ENCODE results near the gene ROS1. TPM values are rescaled to one million over a fixed set of nuclear protein-coding genes. Genes with fewer than 3 reads are reported as not detected.

ROS1 gene
- total RNA-seq, 2 donors from 2014 or later, result not detected

- no peak for DNase-seq (ENCODE audit: low spot score)
- Mint-ChIP-seq H3K27me3 (peaks cover 48 to 81% of the 10 kb centered on the region in 2 donors), H3K36me3 (peaks cover 5% of the 10 kb centered on the region), H3K9me3 (no peaks in the 10 kb centered on the region), H3K4me1 (ENCODE audit: low read depth in 2 of 2) (peaks cover under 1% of the 10 kb centered on the region in 2 donors), H3K27ac (no peak overlapping the region), H3K4me3 (no peak overlapping the region)
- ATAC-seq, result peak in 1 of 2 donors; percentile 24
Observed at GRCh38 chr6:117270055-117270842, 155.5 kb downstream of the ROS1 start.

DNA sequence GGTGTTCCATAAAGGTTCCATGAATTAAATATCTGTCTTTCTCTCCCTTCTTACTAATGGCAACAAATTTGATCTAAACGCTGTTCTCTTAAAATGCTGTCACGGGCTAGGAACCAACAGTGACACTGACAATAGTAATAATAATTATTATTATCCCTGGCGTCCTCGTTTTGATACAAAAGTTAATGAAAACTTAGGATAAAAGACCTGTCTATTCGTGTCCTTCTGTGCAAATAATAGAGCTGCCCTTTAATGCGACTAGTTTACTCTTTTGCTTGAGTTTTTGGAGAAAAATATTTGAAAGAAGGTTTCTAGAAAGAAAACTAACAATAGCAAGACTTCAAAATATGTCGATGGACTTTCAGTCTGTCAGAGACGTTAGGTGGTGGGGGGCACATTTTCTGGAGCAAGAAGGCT is 156.1 kb downstream of the ROS1 start:
- no peaks in the 10 kb centered on the region for H3K9me3 Mint-ChIP-seq
- no peak overlapping the region for H3K27ac Mint-ChIP-seq
- no peak overlapping the region for H3K4me3 Mint-ChIP-seq
- peaks cover 53 to 81% of the 10 kb centered on the region in 2 donors for H3K27me3 Mint-ChIP-seq
- peaks cover 5% of the 10 kb centered on the region for H3K36me3 Mint-ChIP-seq
- no peak for ATAC-seq
- H3K4me1 Mint-ChIP-seq (ENCODE audit: low read depth in 2 of 2), result peaks cover 5 to 6% of the 10 kb centered on the region in 2 donors
- no peak for DNase-seq (ENCODE audit: low spot score)

- H3K27me3 Mint-ChIP-seq, result peaks cover 59 to 81% of the 10 kb centered on the region in 2 donors
- no peak for ATAC-seq
- DNase-seq (ENCODE audit: low spot score), result no peak
- peaks cover 5% of the 10 kb centered on the region for H3K36me3 Mint-ChIP-seq
- peaks cover 5 to 6% of the 10 kb centered on the region in 2 donors for H3K4me1 Mint-ChIP-seq (ENCODE audit: low read depth in 2 of 2)
- no peaks in the 10 kb centered on the region for H3K9me3 Mint-ChIP-seq
- H3K4me3 Mint-ChIP-seq, result no peak overlapping the region
- no peak overlapping the region for H3K27ac Mint-ChIP-seq
Observed at GRCh38 chr6:117268924-117269323, 156.8 kb downstream of the ROS1 start.

- H3K4me1 Mint-ChIP-seq (ENCODE audit: low read depth in 2 of 2), result peaks cover 5 to 6% of the 10 kb centered on the region in 2 donors
- ATAC-seq, result no peak
- no peaks in the 10 kb centered on the region for H3K9me3 Mint-ChIP-seq
- no peak for DNase-seq (ENCODE audit: low spot score)
- H3K27ac Mint-ChIP-seq, result no peak overlapping the region
- H3K36me3 Mint-ChIP-seq, result peaks cover 5% of the 10 kb centered on the region
- H3K27me3 Mint-ChIP-seq, result peaks cover 55 to 73% of the 10 kb centered on the region in 2 donors
- no peak overlapping the region for H3K4me3 Mint-ChIP-seq
Observed at GRCh38 chr6:117267766-117268534, 157.8 kb downstream of the ROS1 start.

- DNase-seq (ENCODE audit: low spot score) (no peak), ATAC-seq (no peak)
- Mint-ChIP-seq H3K4me3 (no peak overlapping the region), H3K9me3 (no peaks in the 10 kb centered on the region), H3K36me3 (peaks cover 5% of the 10 kb centered on the region), H3K27me3 (peaks cover 50 to 71% of the 10 kb centered on the region in 2 donors), H3K4me1 (ENCODE audit: low read depth in 2 of 2) (peaks cover 5 to 6% of the 10 kb centered on the region in 2 donors), H3K27ac (no peak overlapping the region)
Observed at GRCh38 chr6:117267054-117267347, 158.7 kb downstream of the ROS1 start.

- DNase-seq (ENCODE audit: low spot score) (no peak), ATAC-seq (no peak)
- H3K4me3 Mint-ChIP-seq, result no peak overlapping the region
- H3K36me3 Mint-ChIP-seq, result peaks cover 5% of the 10 kb centered on the region
- H3K27me3 Mint-ChIP-seq, result peaks cover 53 to 71% of the 10 kb centered on the region in 2 donors
- H3K4me1 Mint-ChIP-seq (ENCODE audit: low read depth in 2 of 2), result peaks cover 5 to 6% of the 10 kb centered on the region in 2 donors
- no peaks in the 10 kb centered on the region for H3K9me3 Mint-ChIP-seq
- no peak overlapping the region for H3K27ac Mint-ChIP-seq
Observed at GRCh38 chr6:117266257-117267053, 159.3 kb downstream of the ROS1 start.

DNA sequence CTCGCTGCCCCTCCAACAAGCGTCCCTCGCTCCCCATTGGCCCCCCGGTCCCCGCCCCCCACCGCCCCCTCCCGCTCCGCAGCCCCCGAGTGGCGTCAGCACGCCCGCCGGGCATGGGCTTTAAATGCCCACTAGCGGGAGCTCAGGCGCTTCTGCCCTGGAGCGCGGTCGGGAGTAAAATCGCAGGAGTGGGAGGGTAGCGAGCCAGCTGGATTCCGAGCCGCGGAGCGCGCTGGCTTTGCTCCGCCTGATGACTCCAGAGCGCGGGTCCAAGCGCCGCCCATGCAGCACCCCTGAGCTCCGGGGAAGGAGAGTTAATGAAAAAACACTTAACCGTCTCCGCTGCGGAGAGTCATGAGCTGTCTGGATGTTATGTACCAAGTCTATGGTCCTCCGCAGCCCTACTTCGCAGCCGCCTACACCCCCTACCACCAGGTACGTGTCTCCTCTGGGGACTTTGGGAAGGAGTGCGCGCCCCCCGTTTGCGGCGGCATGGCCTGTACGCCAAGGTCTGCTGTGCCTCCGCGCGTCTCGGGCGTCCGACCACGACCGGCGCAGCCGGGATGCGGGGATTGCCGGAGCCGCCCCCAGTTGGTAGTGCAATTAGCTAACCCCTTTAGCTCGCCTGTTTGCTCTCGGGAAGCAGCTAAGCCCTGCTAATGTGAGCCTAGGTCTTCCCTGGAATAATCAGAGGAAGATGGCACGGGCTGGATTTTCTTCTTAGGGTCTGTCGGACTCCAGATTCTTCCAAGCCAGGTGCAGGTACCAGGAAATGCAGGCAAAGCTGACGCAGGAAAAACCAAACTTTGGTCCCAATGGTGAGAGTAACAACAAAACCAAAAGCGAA is 160.1 kb downstream of the ROS1 start, which contains the start of gene VGLL2:
TSS of gene VGLL2 (plus strand) at position 149 of the 847 bp plus-strand sequence. CDS start at position 355, 206 bp downstream.
- DNase-seq (ENCODE audit: low spot score) (no peak), ATAC-seq (peak in 1 of 2 donors; percentile 35)
- H3K4me3 Mint-ChIP-seq, result peak within 1 kb of the TSS; percentile 60
- no peak within 1 kb of the TSS for H3K27ac Mint-ChIP-seq
- no peaks in the 10 kb centered on the region for H3K9me3 Mint-ChIP-seq
- H3K36me3 Mint-ChIP-seq, result peaks cover 5% of the 10 kb centered on the region
- H3K27me3 Mint-ChIP-seq, result peaks cover 56 to 78% of the 10 kb centered on the region in 2 donors
- H3K4me1 Mint-ChIP-seq (ENCODE audit: low read depth in 2 of 2), result peaks cover 5 to 6% of the 10 kb centered on the region in 2 donors

GRCh38 chr6:117264692-117265409 is 160.9 kb downstream of the ROS1 start:
- Mint-ChIP-seq H3K36me3 (peaks cover 5% of the 10 kb centered on the region), H3K4me1 (ENCODE audit: low read depth in 2 of 2) (peaks cover 5 to 6% of the 10 kb centered on the region in 2 donors), H3K27ac (no peak overlapping the region), H3K27me3 (peaks cover 55 to 82% of the 10 kb centered on the region in 2 donors), H3K9me3 (no peaks in the 10 kb centered on the region), H3K4me3 (peak overlapping the region; percentile 60)
- DNase-seq (ENCODE audit: low spot score) (no peak), ATAC-seq (peak; percentile 36 to 61)

DNA sequence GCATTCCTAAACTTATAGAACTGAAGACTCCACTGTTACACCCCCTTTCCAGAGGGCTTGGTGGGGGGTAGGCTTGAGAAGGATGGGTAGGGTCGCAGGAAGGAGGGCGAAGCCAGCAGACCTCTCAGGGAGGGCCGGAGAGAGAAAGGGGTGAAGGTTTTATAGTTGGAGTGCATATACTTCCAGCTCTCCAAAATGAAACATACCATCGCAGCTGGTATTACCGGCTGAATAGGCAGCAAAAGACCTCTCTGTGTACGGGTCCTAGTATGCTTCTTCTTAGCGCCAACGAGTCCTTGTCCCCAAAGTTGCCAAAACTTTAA is 161.4 kb downstream of the ROS1 start:
- Mint-ChIP-seq H3K27me3 (peaks cover 53 to 79% of the 10 kb centered on the region in 2 donors), H3K36me3 (peaks cover 5% of the 10 kb centered on the region), H3K27ac (no peak overlapping the region), H3K9me3 (no peaks in the 10 kb centered on the region), H3K4me1 (ENCODE audit: low read depth in 2 of 2) (peaks cover 5 to 6% of the 10 kb centered on the region in 2 donors), H3K4me3 (peak overlapping the region; percentile 60)
- ATAC-seq, result no peak
- no peak for DNase-seq (ENCODE audit: low spot score)

DNA sequence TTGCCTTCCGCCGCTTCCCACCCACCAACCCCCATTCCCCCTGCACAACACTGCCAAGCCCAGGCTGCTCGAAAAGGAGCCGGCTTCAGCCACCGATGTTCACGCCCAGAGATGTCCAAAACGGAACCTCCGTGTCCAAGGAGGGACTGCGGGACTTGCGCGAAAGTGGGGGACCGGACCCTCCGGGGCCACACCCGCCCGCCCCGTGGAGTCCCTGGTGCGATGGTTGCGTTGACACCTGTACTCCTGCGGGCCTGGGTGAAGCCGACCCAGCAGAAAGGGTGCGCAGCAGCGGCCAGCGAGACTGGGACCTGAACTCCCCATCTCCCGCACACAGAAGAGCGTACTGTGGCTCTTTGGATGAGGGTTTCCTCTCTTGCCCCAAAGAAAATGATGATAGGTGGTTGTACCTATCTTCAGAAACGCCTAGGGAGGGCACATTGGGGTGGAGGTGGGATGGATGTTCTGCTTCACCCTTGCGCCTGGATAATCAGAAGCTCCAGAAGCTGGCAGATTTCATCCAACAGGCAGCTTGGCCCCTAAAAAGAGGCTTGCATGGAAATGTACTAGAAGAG is 162.3 kb downstream of the ROS1 start:
- Mint-ChIP-seq H3K4me1 (ENCODE audit: low read depth in 2 of 2) (peaks cover 5 to 6% of the 10 kb centered on the region in 2 donors), H3K27me3 (peaks cover 45 to 70% of the 10 kb centered on the region in 2 donors), H3K4me3 (no peak overlapping the region), H3K27ac (no peak overlapping the region), H3K36me3 (peaks cover 5% of the 10 kb centered on the region), H3K9me3 (no peaks in the 10 kb centered on the region)
- DNase-seq (ENCODE audit: low spot score), result no peak
- no peak for ATAC-seq

DNA sequence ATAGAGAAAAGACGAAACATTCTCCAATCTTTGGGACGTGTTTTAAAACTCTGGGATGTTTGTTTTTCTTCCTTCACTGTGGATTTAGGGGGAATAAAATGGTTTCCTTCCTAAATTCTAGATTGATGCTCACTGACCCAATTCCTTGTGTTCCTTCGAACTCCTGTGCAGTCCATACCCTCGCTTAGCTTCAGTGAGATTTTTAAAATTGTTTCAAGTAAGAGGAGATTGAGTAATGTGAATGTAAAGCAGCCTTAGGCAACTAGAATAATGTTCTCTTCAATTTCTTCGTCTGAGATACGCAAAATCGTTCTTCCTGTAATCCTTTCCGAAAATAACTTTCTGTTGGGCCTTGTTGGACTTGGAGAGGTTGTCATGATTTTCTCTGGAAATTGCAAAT is 162.9 kb downstream of the ROS1 start:
- DNase-seq (ENCODE audit: low spot score) (no peak), ATAC-seq (no peak)
- H3K9me3 Mint-ChIP-seq, result no peaks in the 10 kb centered on the region
- peaks cover 5% of the 10 kb centered on the region for H3K36me3 Mint-ChIP-seq
- H3K27me3 Mint-ChIP-seq, result peaks cover 39 to 63% of the 10 kb centered on the region in 2 donors
- no peak overlapping the region for H3K27ac Mint-ChIP-seq
- H3K4me3 Mint-ChIP-seq, result no peak overlapping the region
- H3K4me1 Mint-ChIP-seq (ENCODE audit: low read depth in 2 of 2), result peaks cover 5 to 6% of the 10 kb centered on the region in 2 donors

DNA sequence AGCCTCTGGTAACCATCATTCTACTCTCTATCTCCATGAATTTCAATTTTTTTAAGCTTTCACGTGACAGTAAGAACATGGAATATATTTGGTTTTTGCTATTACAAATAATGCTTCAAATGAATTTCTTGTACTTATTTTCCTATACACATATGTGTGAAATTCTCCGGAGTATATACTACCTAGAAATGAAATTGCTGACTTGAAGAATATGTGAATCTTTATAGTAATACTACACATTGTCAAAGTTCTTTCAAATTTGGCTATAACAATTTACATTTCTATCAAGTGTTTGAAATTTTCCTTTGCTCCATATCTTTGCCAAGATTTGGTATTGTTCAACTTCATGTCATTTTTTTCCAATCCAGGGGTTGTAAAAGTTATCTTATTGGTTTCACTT is 172.0 kb downstream of the ROS1 start:
- Mint-ChIP-seq H3K36me3 (no peaks in the 10 kb centered on the region), H3K4me3 (no peak overlapping the region), H3K27ac (no peak overlapping the region), H3K9me3 (peaks cover 2% of the 10 kb centered on the region), H3K4me1 (ENCODE audit: low read depth in 2 of 2) (no peaks in the 10 kb centered on the region), H3K27me3 (no peaks in the 10 kb centered on the region)
- no peak for ATAC-seq
- DNase-seq (ENCODE audit: low spot score), result no peak
